Measurements from ENCODE around the gene GNA15. TPM values are rescaled to one million over a fixed set of nuclear protein-coding genes. Genes with fewer than 3 reads are reported as not detected.
"Not testable (repeated sequence)": the region's sequence is repeated elsewhere in the genome, so short reads cannot be mapped to it uniquely, and the experiment has no call there.

The GNA15 gene
- polyA plus RNA-seq, 5 donors, result 1.7 to 3.9 (median 2.3) TPM

GRCh38 chr19:3171894-3172672 is 36.2 kb downstream of the GNA15 start:
- no peak for DNase-seq

GRCh38 chr19:3172673-3173000 is 36.8 kb downstream of the GNA15 start:
- DNase-seq, result not testable (repeated sequence)

GRCh38 chr19:3175781-3176714 is 40.2 kb downstream of the GNA15 start:
- peak; percentile 44 to 61 for DNase-seq

- no peak for DNase-seq
These were observed 41.1 kb downstream of the GNA15 start for GRCh38 chr19:3176715-3177501.

GRCh38 chr19:3178377-3178972 is 42.6 kb downstream of the GNA15 start, which contains the start of gene S1PR4:
S1PR4 (plus strand) TSS chr19:3178769; CDS start chr19:3178793, 24 bp downstream.
- DNase-seq, result no peak

- no peak for DNase-seq
These were observed 43.3 kb downstream of the GNA15 start for GRCh38 chr19:3178973-3179738.

- no peak for DNase-seq
These were observed 44.0 kb downstream of the GNA15 start for GRCh38 chr19:3179739-3180293.

GRCh38 chr19:3183721-3184641 is 48.1 kb downstream of the GNA15 start:
- no peak for DNase-seq

- DNase-seq, result no peak
These were observed 49.1 kb downstream of the GNA15 start for GRCh38 chr19:3184847-3185460.

GRCh38 chr19:3185461-3186159 is 49.8 kb downstream of the GNA15 start, which contains the start of gene NCLN:
NCLN (plus strand) TSS chr19:3185930; CDS start chr19:3186031, 101 bp downstream.
- peak; percentile 95 for DNase-seq

- no peak for DNase-seq
These were observed 50.4 kb downstream of the GNA15 start for GRCh38 chr19:3186160-3186688.

- DNase-seq, result no peak
These were observed 51.2 kb downstream of the GNA15 start for GRCh38 chr19:3186891-3187661.

- DNase-seq, result no peak
These were observed 52.1 kb downstream of the GNA15 start for GRCh38 chr19:3187662-3188511.

GRCh38 chr19:3188627-3189596 is 53.1 kb downstream of the GNA15 start:
- no peak for DNase-seq
